Measurements from ENCODE around the gene ICAM3.

DNA sequence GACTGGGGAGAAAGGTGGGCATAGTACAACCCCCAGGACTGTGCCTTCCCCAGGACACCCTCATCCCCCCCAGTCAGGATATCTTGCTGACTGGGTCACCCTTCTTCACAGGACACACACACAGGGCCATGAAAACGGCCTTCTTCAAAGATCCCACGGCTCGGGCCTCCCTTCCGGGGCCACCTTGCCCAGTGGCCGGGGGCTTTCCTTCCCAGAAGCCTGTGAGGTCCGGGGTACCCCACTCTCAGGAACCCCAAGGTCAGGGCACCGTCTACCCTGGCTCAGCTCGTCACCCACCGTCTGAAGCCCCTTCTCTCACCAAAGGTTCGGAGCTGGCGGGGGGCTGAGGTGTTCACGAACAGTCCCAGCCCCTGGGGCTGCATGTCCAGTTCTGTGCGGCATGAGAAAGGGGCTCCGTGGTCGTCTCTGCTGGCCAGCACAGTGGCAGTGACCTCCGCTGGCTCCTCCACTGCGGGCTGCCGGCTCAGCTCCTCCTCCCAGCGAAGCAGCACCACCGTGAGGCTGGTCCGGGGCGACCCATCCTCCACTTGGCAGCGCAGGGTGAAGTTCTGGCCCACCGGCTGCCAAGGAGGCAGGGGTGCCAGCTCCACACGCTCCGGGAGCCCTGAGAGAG lies 4.0 kb downstream of the ICAM3 start:
- TF ChIP-seq CTCF (IDR thresholded peaks at IDR 0.05) = no peak
- TF ChIP-seq POLR2AphosphoS5 (IDR thresholded peaks at IDR 0.05; ENCODE audit: low read depth, low read length) = no peak
